Left renal cortex interstitium (tissue), 4 donors: Measurements from ENCODE around the gene KIFC1. TPM values are rescaled to one million over a fixed set of nuclear protein-coding genes. Genes with fewer than 3 reads are reported as not detected.

Experiments
- DNase-seq, 4 donors: peaks; one replicate each; pipeline ENCODE4 v3.0.0-alpha.2; 2013; ENCODE audit warnings: low read depth in 4 of 4, low spot score in 2 of 4, missing footprints in 1 of 4
- polyA plus RNA-seq, 4 donors: library from polyadenylated mRNA; unstranded; fragments of 120-200 nt; gene quantifications; one replicate each; pipeline ENCODE4 v1.2.1, GENCODE V29; 2013; ENCODE audit not compliant: insufficient read length in 4 of 4

Gene KIFC1
- polyA plus RNA-seq, 4 donors: 35.9 to 49.1 (median 43.3) TPM

DNA sequence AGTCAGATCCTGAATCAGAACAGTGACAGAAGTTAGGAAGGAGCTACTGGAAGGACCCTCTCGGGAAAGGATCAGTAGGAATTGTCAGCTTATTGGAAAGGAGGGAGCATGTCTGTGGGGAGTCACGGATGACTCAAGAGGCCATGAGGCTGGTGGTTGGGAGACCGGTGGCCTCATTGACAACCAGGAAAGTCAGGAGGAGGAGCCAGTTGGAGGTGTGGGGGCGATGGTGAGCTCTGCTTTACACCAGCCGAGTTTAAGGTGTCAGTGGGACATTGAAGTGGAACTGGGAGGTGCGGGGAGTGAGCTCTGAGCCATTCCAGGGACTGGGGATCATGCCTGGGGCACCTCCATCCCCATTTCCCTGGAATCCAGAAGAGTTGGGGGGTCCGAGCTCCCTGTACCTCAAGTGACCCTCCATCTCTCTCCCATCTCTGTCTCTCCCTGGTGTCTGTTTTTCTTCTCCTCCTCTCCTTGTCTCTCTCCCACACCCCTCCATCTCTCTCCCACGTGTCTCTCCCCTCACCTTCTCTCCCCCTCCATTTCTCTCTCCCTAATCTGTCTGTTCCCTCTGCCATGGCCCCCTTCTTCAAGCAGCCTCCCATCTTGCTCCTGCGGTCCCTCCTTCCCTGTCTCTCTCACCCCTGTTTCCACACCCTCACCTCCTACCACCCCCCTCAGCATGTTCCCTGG is 48.5 kb downstream of the KIFC1 start:
- DNase-seq: no peak

DNA sequence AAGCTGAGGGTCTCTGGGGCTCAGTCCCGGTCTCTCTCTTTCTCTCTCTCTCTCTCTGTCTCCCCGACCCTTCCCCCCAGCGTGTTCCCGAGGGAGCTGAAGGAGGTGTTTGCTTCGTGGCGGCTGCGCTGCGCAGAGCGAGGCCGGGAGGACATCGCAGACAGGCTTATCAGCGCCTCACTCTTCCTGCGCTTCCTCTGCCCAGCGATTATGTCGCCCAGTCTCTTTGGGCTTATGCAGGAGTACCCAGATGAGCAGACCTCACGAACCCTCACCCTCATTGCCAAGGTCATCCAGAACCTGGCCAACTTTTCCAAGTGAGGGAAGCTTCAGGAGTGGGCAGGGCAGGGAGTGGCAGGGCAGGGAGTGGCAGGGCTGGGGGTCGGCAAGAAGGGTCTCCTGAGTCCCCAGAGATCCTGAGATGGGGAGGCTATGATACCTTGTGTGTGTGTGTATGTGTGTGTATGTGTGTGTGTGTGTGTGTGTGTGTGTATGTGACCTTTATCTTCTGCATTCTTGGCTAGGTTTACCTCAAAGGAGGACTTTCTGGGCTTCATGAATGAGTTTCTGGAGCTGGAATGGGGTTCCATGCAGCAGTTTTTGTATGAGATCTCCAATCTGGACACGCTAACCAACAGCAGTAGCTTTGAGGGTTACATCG is 49.2 kb downstream of the KIFC1 start:
- DNase-seq: no peak

DNA sequence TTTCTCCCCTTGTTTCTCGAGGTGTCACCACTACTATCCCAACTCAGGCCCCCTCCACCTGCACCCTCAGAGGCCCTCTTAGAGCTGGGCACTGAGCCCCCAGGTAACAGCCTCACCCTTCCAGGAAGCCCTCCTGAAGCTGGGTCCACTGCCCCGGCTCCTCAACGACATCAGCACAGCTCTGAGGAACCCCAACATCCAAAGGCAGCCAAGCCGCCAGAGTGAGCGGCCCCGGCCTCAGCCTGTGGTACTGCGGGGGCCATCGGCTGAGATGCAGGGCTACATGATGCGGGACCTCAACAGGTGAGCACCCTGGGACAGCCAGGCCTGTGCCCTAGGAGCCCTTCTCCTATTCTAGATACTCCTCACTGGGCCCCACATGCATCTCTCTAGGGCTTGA is 49.8 kb downstream of the KIFC1 start:
- no peak for DNase-seq

GRCh38 chr6:33442283-33442682 is 50.7 kb downstream of the KIFC1 start:
- no peak for DNase-seq

- DNase-seq: no peak
Measured at GRCh38 chr6:33443025-33443424, 51.4 kb downstream of the KIFC1 start.

- DNase-seq: no peak
Measured at GRCh38 chr6:33443619-33444504, 52.2 kb downstream of the KIFC1 start.

DNA sequence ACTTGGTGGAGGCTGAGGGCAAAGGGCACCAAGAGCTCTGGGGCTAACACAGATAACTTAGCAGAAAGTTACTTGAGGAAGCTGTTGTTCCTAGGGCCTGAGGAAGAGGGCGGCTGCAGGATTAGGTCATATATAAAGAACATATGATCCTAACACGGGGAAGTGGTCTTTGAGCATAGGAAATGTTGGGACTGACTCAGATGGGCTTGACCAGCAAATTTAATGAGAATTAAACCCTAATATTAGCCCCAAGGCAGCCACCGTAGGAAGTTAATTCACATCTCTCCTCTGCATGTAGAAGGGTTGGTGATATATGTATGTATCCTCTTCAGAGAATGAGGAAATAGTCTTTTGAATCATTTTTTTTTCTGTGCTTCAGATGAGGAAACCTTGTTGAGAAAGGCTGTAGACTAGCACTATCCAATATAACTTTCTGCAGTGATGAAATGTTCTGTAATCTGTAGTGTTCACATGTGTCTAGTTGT is 53.5 kb downstream of the KIFC1 start:
- no peak for DNase-seq

DNA sequence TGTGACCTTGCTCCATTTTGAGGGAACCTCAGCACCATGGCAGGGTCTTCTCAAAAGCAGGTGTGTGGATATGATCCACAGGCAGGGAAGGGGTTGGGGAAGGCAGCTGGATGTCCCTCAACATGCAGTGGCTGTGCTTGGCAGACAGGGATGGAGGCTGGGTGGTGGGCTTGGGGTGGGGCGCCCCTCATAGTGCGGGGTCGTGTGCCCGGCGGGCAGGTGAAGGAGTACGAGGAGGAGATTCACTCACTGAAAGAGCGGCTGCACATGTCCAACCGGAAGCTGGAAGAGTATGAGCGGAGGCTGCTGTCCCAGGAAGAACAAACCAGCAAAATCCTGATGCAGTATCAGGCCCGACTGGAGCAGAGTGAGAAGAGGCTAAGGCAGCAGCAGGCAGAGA is 54.7 kb downstream of the KIFC1 start:
- no peak for DNase-seq

GRCh38 chr6:33450434-33450833 is 58.8 kb downstream of the KIFC1 start:
- DNase-seq: no peak

GRCh38 chr6:33451606-33452005 is 60.0 kb downstream of the KIFC1 start:
- DNase-seq: no peak

DNA sequence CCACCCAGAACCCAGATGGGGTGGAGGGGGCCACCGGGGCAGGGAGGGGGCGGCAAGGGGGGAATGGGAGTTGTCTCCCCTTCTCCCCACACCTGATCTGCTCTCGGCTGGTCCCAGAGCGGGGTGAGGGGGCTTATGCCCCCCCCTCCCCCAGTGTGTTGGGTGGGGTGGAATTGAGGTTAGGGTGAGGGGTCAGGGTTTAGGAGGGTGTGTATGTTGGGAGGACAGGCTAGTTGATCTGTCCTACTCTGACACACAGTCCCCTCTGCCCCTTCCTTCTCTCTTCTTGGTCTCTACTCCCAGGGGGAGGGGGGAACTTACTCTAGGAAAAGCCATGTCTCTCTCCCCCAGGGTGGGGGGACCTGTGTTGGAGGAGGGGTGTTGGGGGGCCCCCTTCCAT is 60.9 kb downstream of the KIFC1 start:
- no peak for DNase-seq

DNA sequence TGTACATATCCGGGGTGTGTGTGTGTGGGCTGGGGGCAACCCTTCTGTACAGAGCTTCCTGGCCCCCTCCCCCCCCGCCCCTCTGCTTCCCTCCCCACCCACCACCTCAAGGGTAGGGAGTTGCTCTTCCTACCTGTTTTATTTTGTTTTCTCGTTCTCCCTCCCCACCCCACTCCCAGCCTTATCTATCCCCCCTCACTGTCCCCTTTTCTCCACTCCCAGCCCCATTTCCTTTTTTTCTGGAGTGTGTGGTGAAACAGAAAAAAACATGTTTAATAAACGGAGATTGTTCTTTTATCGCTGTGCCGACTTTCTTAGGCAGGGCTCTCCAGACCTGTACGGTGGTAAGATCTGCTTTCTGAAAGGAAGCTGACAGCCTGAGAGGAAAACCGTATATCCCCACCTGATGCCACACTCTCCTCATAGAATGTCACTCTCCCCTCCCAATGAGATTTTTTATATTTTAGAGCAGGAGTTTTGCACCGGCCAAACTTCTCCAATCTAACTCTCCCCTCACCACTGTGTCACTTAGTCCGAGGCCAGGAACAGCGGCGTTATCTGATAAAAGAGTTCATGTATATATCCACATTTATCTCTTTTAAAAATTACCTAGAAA is 61.9 kb downstream of the KIFC1 start:
- no peak for DNase-seq

- peak; percentile 77 to 92 (median 87) for DNase-seq
Measured at GRCh38 chr6:33454009-33454946, 62.7 kb downstream of the KIFC1 start, which contains the start of gene ZBTB9. ZBTB9 (plus strand) TSS chr6:33454576; CDS start chr6:33455101, 525 bp downstream.

GRCh38 chr6:33455051-33455450 is 63.4 kb downstream of the KIFC1 start:
- DNase-seq: no peak

DNA sequence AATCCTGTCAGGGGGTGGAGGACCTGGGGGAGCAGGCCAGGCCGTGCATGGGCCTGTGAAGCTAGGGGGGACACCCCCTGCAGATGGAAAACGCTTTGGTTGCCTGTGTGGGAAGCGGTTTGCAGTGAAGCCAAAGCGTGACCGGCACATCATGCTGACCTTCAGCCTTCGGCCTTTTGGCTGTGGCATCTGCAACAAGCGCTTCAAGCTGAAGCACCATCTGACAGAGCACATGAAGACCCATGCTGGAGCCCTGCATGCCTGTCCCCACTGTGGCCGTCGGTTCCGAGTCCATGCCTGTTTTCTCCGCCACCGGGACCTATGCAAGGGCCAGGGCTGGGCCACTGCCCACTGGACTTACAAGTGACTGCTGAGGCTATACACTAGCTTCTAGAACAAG is 64.5 kb downstream of the KIFC1 start:
- DNase-seq: no peak

GRCh38 chr6:33458676-33459075 is 67.1 kb downstream of the KIFC1 start:
- DNase-seq: no peak

GRCh38 chr6:33459226-33459625 is 67.6 kb downstream of the KIFC1 start:
- DNase-seq: no peak
